H1 (cell line): ENCODE results near the gene CTDP1.

ENCODE experiments used
- CEBPB ChIP-seq: IDR thresholded peaks from 2 replicates; pipeline ENCODE4 v1.6.1; 2012; ENCODE audit warnings: low read depth, low read length
- POLR2AphosphoS5 ChIP-seq: IDR thresholded peaks from 2 replicates; pipeline ENCODE4 v1.6.1; 2011; ENCODE audit warnings: low read depth, low read length
- TF ChIP-seq, protein P1 (sequence below), 3 experiments: IDR thresholded peaks; 1 replicate in 2 of 3; 2 replicates in 1 of 3; pipeline versions ENCODE4 v1.5.1 to v1.6.1; 2011; ENCODE audit warnings: low read length in 3 of 3, mild to moderate bottlenecking in 3 of 3, inconsistent platforms in 2 of 3, low read depth in 1 of 3, moderate library complexity in 1 of 3; ENCODE audit not compliant: insufficient read depth in 1 of 3; ENCODE audit errors: control extremely low read depth in 1 of 3

DNA sequence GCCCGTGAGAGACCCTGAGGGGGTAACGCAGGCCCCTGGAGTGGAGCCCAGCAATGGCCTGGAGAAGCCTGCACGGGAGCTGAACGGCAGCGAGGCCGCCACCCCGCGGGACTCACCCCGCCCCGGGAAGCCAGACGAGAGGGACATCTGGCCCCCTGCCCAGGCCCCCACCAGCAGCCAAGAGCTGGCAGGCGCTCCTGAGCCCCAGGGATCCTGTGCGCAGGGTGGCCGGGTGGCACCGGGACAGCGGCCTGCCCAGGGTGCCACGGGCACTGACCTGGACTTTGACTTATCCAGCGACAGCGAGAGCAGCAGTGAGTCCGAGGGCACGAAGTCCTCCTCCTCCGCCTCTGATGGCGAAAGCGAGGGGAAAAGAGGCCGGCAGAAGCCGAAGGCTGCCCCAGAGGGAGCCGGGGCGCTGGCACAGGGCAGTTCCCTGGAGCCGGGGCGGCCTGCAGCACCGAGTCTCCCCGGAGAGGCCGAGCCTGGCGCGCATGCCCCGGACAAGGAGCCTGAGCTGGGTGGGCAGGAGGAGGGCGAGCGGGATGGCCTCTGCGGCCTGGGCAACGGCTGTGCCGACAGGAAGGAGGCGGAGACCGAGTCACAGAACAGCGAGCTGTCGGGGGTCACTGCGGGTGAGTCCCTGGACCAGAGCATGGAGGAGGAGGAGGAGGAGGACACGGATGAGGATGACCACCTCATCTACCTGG lies 35.1 kb downstream of the CTDP1 start:
- TF ChIP-seq CEBPB (no peak), POLR2AphosphoS5 (no peak)
- TF ChIP-seq, protein P1, sequence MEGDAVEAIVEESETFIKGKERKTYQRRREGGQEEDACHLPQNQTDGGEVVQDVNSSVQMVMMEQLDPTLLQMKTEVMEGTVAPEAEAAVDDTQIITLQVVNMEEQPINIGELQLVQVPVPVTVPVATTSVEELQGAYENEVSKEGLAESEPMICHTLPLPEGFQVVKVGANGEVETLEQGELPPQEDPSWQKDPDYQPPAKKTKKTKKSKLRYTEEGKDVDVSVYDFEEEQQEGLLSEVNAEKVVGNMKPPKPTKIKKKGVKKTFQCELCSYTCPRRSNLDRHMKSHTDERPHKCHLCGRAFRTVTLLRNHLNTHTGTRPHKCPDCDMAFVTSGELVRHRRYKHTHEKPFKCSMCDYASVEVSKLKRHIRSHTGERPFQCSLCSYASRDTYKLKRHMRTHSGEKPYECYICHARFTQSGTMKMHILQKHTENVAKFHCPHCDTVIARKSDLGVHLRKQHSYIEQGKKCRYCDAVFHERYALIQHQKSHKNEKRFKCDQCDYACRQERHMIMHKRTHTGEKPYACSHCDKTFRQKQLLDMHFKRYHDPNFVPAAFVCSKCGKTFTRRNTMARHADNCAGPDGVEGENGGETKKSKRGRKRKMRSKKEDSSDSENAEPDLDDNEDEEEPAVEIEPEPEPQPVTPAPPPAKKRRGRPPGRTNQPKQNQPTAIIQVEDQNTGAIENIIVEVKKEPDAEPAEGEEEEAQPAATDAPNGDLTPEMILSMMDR (IDR thresholded peaks at IDR 0.05; ENCODE audit: control extremely low read depth in 1 of 3, insufficient read depth in 1 of 3, low read depth in 1 of 3, low read length in 3 of 3) = no peak
